HEK293 (cell line): ENCODE results near the gene PSMC5.

Experiments used
- CTCF ChIA-PET: fragments of 350-600 bp; formaldehyde crosslinking; extraction: SDS; loops from one replicate; lab custom pipeline; 2021; ENCODE audit warnings: antibody characterized with exemption; lab: Yijun Ruan, JAX
- POLR2A ChIA-PET: fragments of 300-600 bp; formaldehyde crosslinking; extraction: SDS; loops from one replicate; lab custom pipeline; 2020; ENCODE audit warnings: antibody characterized with exemption, inconsistent platforms; lab: Yijun Ruan, JAX
- H3K27ac ChIP-seq: fragments of 200-500 bp; sonication (Bioruptor generic); 2 replicates; pipeline ENCODE4 v1.5.1; 2014; ENCODE audit warnings: low read depth, low read length, control low read depth, inconsistent platforms; ENCODE audit errors: extremely low read depth
- H3K36me3 ChIP-seq, 2 experiments: fragments of 200-500 bp in 1 of 2; sonication (Bioruptor generic) in 1 of 2; 1 replicate in 1 of 2; 2 replicates in 1 of 2; pipeline ENCODE4 v1.5.1; 2014 to 2017; ENCODE audit warnings: inconsistent platforms in 2 of 2, low read length in 2 of 2; ENCODE audit not compliant: control insufficient read depth in 2 of 2, insufficient read depth in 1 of 2
- H3K4me1 ChIP-seq: fragments of 200-500 bp; sonication (Bioruptor generic); 2 replicates; pipeline ENCODE4 v1.5.1; 2014; ENCODE audit warnings: mild to moderate bottlenecking, low read length, inconsistent platforms; ENCODE audit not compliant: control insufficient read depth, insufficient read depth
- H3K4me3 ChIP-seq: 2 replicates; pipeline ENCODE4 v1.5.1; 2011; ENCODE audit warnings: low read depth, mild to moderate bottlenecking, control low read depth, low read length, moderate library complexity
- H3K9me3 ChIP-seq: fragments of 200-500 bp; sonication (Bioruptor generic); 2 replicates; pipeline ENCODE4 v1.5.1; 2014; ENCODE audit warnings: low read depth, low read length, inconsistent platforms; ENCODE audit not compliant: control insufficient read depth, insufficient read depth
- BCL11B ChIP-seq: fragments of 450-650 bp; formaldehyde crosslinking; IDR thresholded peaks from 2 replicates; pipeline ENCODE4 v1.5.1; 2016; ENCODE audit warnings: low read depth, missing biosample characterization, missing genetic modification characterization
- EGR2 ChIP-seq: fragments of 450-650 bp; formaldehyde crosslinking; IDR thresholded peaks from 2 replicates; pipeline ENCODE4 v1.5.1; 2016; ENCODE audit warnings: low read depth, missing biosample characterization, missing genetic modification characterization
- GFI1B ChIP-seq: fragments of 450-650 bp; formaldehyde crosslinking; IDR thresholded peaks from 2 replicates; pipeline ENCODE4 v1.5.1; 2016; ENCODE audit warnings: missing biosample characterization, missing genetic modification characterization
- KLF1 ChIP-seq: fragments of 450-650 bp; formaldehyde crosslinking; IDR thresholded peaks from 2 replicates; pipeline ENCODE4 v1.5.1; 2016; ENCODE audit warnings: missing biosample characterization, missing genetic modification characterization
- KLF8 ChIP-seq: fragments of 450-650 bp; formaldehyde crosslinking; IDR thresholded peaks from 2 replicates; pipeline ENCODE4 v1.5.1; 2016; ENCODE audit warnings: missing biosample characterization, missing genetic modification characterization
- MEIS1 ChIP-seq: sonication (generic); formaldehyde crosslinking; IDR thresholded peaks from 2 replicates; pipeline ENCODE4 v1.8.1; 2022; ENCODE audit warnings: missing genetic modification reagents, mild to moderate bottlenecking, borderline replicate concordance
- MYNN ChIP-seq: fragments of 450-650 bp; formaldehyde crosslinking; IDR thresholded peaks from 2 replicates; pipeline ENCODE4 v1.5.1; 2016; ENCODE audit warnings: missing biosample characterization, missing genetic modification characterization, borderline replicate concordance
- PRDM1 ChIP-seq: fragments of 450-650 bp; formaldehyde crosslinking; IDR thresholded peaks from 2 replicates; pipeline ENCODE4; 2016; ENCODE audit warnings: missing biosample characterization, missing genetic modification characterization
- PRDM10 ChIP-seq: fragments of 450-650 bp; formaldehyde crosslinking; IDR thresholded peaks from 2 replicates; pipeline ENCODE4 v1.5.1; 2016; ENCODE audit warnings: missing biosample characterization, missing genetic modification characterization
- ZBTB21 ChIP-seq: fragments of 450-650 bp; formaldehyde crosslinking; IDR thresholded peaks from 2 replicates; pipeline ENCODE4 v1.5.1; 2017; ENCODE audit warnings: missing biosample characterization, missing genetic modification characterization
- ZNF16 ChIP-seq: fragments of 450-650 bp; formaldehyde crosslinking; IDR thresholded peaks from 2 replicates; pipeline ENCODE4 v1.5.1; 2016; ENCODE audit warnings: low read depth, missing biosample characterization, missing genetic modification characterization
- ZNF366 ChIP-seq: fragments of 450-650 bp; formaldehyde crosslinking; conservative IDR thresholded peaks from 2 replicates; pipeline ENCODE4 v1.5.1; 2016; ENCODE audit warnings: missing biosample characterization, missing genetic modification characterization
- ZNF530 ChIP-seq: fragments of 450-650 bp; formaldehyde crosslinking; IDR thresholded peaks from 2 replicates; pipeline ENCODE4 v1.5.1; 2016; ENCODE audit warnings: low read depth, missing biosample characterization, missing genetic modification characterization
- ZNF549 ChIP-seq: fragments of 450-650 bp; IDR thresholded peaks from 2 replicates; pipeline ENCODE4 v1.5.1; 2018; ENCODE audit warnings: missing biosample characterization, missing genetic modification characterization, mild to moderate bottlenecking, inconsistent platforms, moderate library complexity
- ZNF600 ChIP-seq: fragments of 450-650 bp; formaldehyde crosslinking; IDR thresholded peaks from 2 replicates; pipeline ENCODE4 v1.5.1; 2016; ENCODE audit warnings: missing biosample characterization, missing genetic modification characterization
- ZNF768 ChIP-seq: fragments of 450-650 bp; formaldehyde crosslinking; IDR thresholded peaks from 2 replicates; pipeline ENCODE4 v1.5.1; 2018; ENCODE audit warnings: missing biosample characterization, mild to moderate bottlenecking, missing genetic modification characterization
- ZNF776 ChIP-seq: fragments of 450-650 bp; formaldehyde crosslinking; IDR thresholded peaks from 2 replicates; pipeline ENCODE4 v1.5.0; 2017; ENCODE audit warnings: missing biosample characterization, missing genetic modification characterization, borderline replicate concordance
- ZNF791 ChIP-seq: fragments of 450-650 bp; formaldehyde crosslinking; IDR thresholded peaks from 2 replicates; pipeline ENCODE4 v1.5.1; 2016; ENCODE audit warnings: missing biosample characterization, missing genetic modification characterization
- ZNF792 ChIP-seq: fragments of 450-650 bp; formaldehyde crosslinking; IDR thresholded peaks from 2 replicates; pipeline ENCODE4 v1.5.1; 2016; ENCODE audit warnings: missing biosample characterization, missing genetic modification characterization
- ZSCAN30 ChIP-seq: fragments of 450-650 bp; IDR thresholded peaks from 2 replicates; pipeline ENCODE4 v1.5.1; 2018; ENCODE audit warnings: missing biosample characterization, mild to moderate bottlenecking, missing genetic modification characterization, moderate library complexity
- TF ChIP-seq, protein P1 (sequence below): fragments of 450-650 bp; formaldehyde crosslinking; IDR thresholded peaks from 2 replicates; pipeline ENCODE4 v1.5.1; 2016; ENCODE audit warnings: missing biosample characterization, missing genetic modification characterization

The PSMC5 gene

GRCh38 chr17:63798572-63799106, 28.6 kb upstream of the PSMC5 start (continued):
- TF ChIP-seq PRDM10 (tag by site-specific recombination): no peak
- no peak for TF ChIP-seq KLF8 (tag by site-specific recombination)
- no peak for TF ChIP-seq EGR2 (tag by site-specific recombination)
- TF ChIP-seq KLF1 (tag by site-specific recombination): no peak
- no peak for TF ChIP-seq ZNF600 (tag by site-specific recombination)
- TF ChIP-seq MEIS1 (CRISPR knock-in tag): no peak
- TF ChIP-seq ZBTB21 (tag by site-specific recombination): no peak
- TF ChIP-seq ZSCAN30 (tag by site-specific recombination): no peak

GRCh38 chr17:63800783-63801182, 26.4 kb upstream of the PSMC5 start:
- POLR2A ChIA-PET: no interaction called here
- CTCF ChIA-PET: interaction anchor here (0.9 to 1.0 kb wide), 2 partner anchors 10 to 16 kb away, joined by 3 to 5 read pairs; no protein-coding TSS in a partner anchor
- Histone ChIP-seq H3K27ac (no peak overlapping the region), H3K4me1 (no peaks in the 10 kb centered on the region), H3K36me3 (peaks cover 95 to 99% of the 10 kb centered on the region in 2 experiments)
- TF ChIP-seq ZNF366 (peak; percentile 82), PRDM1 (peak; percentile 90), ZNF776 (tag by site-specific recombination) (no peak)
- TF ChIP-seq, all 188 proteins: peak for 2
- no peak overlapping the region for H3K4me3 ChIP-seq
- no peaks in the 10 kb centered on the region for H3K9me3 ChIP-seq

DNA sequence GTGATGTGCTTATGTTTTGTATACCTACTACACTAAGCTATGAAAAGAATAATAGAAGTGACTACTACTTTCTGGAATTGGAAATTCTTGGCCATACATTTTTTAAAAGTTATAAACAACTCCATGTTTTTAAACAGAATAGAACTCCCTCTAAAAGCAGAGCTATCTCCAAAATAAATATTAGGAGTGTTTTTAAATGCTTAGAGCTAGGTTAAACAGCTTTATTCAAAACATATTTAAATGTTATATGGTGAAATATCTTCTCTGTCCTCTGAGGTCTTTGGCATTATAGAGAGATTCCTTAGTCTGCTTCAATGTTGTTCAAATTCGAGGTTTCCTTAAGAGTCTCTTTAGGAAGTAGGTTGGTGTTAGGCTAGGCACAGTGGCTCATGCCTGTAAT, 22.9 kb upstream of the PSMC5 start:
- Histone ChIP-seq H3K4me3 (no peak overlapping the region), H3K9me3 (no peaks in the 10 kb centered on the region), H3K4me1 (no peaks in the 10 kb centered on the region), H3K27ac (no peak overlapping the region), H3K36me3 (peaks cover 94 to 98% of the 10 kb centered on the region in 2 experiments)
- TF ChIP-seq ZNF549 (tag by site-specific recombination) (no peak), ZNF530 (tag by site-specific recombination) (no peak), MYNN (tag by site-specific recombination) (no peak), ZNF768 (no peak), ZNF791 (no peak), ZNF792 (no peak), GFI1B (tag by site-specific recombination) (no peak), ZNF16 (tag by site-specific recombination) (no peak), BCL11B (tag by site-specific recombination) (no peak)
- TF ChIP-seq, protein P1, sequence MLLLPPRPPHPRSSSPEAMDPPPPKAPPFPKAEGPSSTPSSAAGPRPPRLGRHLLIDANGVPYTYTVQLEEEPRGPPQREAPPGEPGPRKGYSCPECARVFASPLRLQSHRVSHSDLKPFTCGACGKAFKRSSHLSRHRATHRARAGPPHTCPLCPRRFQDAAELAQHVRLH (tag by site-specific recombination): no peak
- ChIA-PET CTCF (interaction anchor here (0.5 to 1.7 kb wide), 8 partner anchors 9 to 328 kb away, joined by 3 to 7 read pairs (median 4); no protein-coding TSS in a partner anchor), POLR2A (interaction anchor here (1.2 to 3.0 kb wide), 3 partner anchors 22 to 62 kb away, joined by 3 to 9 read pairs (median 3); partner anchors contain the start of genes CCDC47 and DDX42)
